ENCODE data around the gene TPGS1. TPM values are rescaled to one million over a fixed set of nuclear protein-coding genes. Genes with fewer than 3 reads are reported as not detected.
A peak's percentile ranks its signal among the peaks of the same experiment; 100 is the strongest.

Gene TPGS1
- total and polyA plus RNA-seq, 2 of the 8 experiments (the other 6 are each of a cell fraction or from before 2014, with no cell fraction given): 9.1 to 10.6 TPM

- TF ChIP-seq E2F6 (IDR thresholded peaks at IDR 0.05) (peak; percentile 47; the same call in 1 of the 2 replicates), HDAC6 (IDR thresholded peaks at IDR 0.05; ENCODE audit: low read depth, low read length) (no peak), SIRT6 (IDR thresholded peaks at IDR 0.05; ENCODE audit: low read length) (no peak), MAX (IDR thresholded peaks at IDR 0.05) (peak; percentile 94)
Observed at GRCh38 chr19:510606-511100, 3.4 kb downstream of the TPGS1 start (continued).
